Measurements from ENCODE around the gene HOXC10.

The HOXC10 gene

DNA sequence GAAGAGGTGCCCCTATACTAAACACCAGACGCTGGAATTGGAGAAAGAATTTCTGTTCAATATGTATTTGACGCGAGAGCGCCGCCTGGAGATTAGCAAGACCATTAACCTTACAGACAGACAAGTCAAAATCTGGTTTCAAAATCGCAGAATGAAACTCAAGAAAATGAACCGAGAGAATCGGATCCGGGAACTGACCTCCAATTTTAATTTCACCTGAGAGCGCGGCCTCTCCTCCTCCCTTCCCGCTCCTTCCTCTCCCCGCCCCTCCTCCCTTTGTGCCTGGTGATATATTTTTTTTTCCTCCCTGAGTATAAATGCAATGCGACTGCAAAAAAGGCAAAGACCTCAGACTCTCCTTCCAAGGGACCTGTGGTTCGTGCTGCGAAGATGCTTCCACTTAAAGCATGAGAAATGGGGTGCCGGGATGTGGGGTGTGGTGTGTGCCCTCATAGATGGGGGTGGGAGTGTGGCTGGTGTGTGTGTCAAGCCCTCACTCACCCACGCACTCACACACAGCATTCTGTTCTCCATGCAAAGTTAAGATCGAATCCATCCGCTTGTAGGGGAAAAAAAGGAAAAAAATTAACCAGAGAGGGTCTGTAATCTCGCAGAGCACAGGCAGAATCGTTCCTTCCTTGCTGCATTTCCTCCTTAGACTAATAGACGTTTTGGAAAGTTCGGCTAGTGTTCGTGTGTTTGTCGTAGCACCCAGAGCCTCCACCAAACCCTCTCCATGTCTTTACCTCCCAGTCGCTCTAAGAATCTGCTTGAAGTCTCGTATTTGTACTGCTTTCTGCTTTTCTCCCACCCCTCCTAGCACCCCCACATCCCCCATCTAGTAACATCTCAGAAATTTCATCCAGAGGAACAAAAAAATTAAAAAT is 4.5 kb downstream of the HOXC10 start:
- TF ChIP-seq PAX5 (IDR thresholded peaks at IDR 0.05; ENCODE audit: insufficient read depth, low read length, severe bottlenecking) (no peak), TAF1 (IDR thresholded peaks at IDR 0.05; ENCODE audit: low read depth, low read length) (no peak), POLR2AphosphoS5 (IDR thresholded peaks at IDR 0.05; ENCODE audit: low read depth, low read length) (no peak), SPI1 (IDR thresholded peaks at IDR 0.05; ENCODE audit: low read depth, low read length) (no peak), POU2F2 (IDR thresholded peaks at IDR 0.05; ENCODE audit: low read depth, low read length) (no peak), POLR2A (IDR thresholded peaks at IDR 0.05; ENCODE audit: low read depth, low read length) (no peak)
- FAIRE-seq, result peak; percentile 85
- no peak for DNase-seq (ENCODE audit: insufficient read length, low spot score)

DNA sequence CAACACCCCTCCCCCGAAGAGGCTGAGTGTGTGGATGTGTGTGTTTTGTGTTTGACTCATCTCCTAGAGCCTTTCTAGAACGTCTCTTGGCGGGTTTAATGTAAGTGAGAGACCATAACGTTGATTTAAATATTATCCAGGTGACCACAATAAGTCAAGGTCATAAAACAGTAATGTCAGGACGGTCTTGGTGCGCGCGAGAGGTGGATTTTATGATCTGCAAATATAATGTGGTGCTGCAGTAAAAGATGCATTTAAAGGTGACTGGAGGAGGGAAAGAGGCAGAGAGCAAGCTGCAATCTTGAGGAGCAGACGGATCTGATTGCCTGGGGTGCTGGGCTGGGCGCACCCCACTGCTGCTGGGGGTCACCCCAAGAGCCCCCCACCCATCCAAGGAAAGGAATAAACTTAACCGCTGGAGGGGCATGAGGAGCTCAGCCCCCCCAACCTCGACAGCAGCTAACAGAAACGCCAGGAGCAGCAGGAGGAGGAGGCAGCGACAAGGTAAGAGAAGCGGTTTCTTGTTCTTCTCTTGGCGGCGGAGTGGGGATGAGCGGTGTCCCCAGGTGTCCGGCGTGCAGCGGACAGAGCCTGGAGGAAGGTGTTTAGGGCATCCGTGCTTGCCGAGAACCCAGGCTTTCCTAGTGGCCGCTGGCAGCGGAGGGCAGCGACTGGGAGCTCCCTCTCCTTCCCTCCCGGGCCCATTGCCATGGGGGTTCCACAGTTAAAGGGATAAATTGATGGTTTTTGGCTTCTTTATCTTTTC is 5.5 kb downstream of the HOXC10 start:
- DNase-seq (ENCODE audit: insufficient read length, low spot score) (no peak), FAIRE-seq (no peak)
- TF ChIP-seq SPI1 (IDR thresholded peaks at IDR 0.05; ENCODE audit: low read depth, low read length) (no peak), PAX5 (IDR thresholded peaks at IDR 0.05; ENCODE audit: insufficient read depth, low read length, severe bottlenecking) (no peak), POLR2A (IDR thresholded peaks at IDR 0.05; ENCODE audit: low read depth, low read length) (no peak), TAF1 (IDR thresholded peaks at IDR 0.05; ENCODE audit: low read depth, low read length) (no peak), POU2F2 (IDR thresholded peaks at IDR 0.05; ENCODE audit: low read depth, low read length) (no peak)

DNA sequence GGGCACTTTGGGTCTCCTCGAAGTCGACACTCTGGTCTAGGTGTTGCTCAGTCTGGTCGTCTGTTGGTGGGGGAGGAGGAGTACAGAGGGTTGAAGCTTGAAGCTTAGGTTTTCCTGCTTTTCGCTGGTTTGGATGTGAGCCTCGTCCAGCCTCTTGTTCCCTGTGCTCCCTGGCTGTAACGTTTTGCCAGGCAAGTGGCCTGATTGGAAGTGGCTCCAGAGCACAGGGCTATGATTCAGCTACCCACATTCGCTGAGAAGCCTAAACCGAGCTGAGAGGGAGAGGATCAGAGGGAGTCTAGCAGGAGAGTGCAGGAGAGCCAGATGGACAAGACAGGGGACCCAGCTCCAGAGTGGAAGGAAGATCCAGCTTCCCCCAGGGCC is 6.1 kb downstream of the HOXC10 start:
- DNase-seq (ENCODE audit: insufficient read length, low spot score) (no peak), FAIRE-seq (no peak)
- TF ChIP-seq POLR2AphosphoS5 (IDR thresholded peaks at IDR 0.05; ENCODE audit: low read depth, low read length) (no peak), POU2F2 (IDR thresholded peaks at IDR 0.05; ENCODE audit: low read depth, low read length) (no peak), POLR2A (IDR thresholded peaks at IDR 0.05; ENCODE audit: low read depth, low read length) (no peak), PAX5 (IDR thresholded peaks at IDR 0.05; ENCODE audit: insufficient read depth, low read length, severe bottlenecking) (no peak), SPI1 (IDR thresholded peaks at IDR 0.05; ENCODE audit: low read depth, low read length) (no peak), TAF1 (IDR thresholded peaks at IDR 0.05; ENCODE audit: low read depth, low read length) (no peak)

DNA sequence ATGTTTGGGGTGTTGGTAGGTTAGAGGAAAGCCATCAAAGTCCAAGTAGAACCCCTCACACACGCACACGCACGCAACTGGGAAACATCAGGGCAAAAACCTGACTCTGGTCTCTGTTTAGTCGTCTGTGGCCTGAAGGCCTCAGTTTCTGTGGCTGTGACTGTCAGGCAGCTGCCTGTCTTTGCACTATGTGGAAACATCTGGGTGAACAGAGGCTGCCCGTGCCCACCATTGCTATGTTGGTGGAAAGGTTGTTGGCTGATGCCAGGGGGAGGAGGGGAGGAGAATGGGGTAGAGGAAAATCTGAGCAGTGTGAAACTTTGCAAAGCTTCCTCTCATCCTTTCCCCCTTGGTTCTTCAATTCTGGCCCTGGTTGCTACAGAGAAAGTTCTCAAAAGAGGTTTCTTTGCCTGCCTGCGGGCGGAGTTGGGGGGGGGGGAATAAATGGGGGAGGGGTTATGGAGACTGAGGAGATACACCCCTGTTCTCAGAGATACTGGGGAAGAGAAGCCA is 7.5 kb downstream of the HOXC10 start:
- FAIRE-seq (no peak), DNase-seq (ENCODE audit: insufficient read length, low spot score) (no peak)
- TF ChIP-seq TAF1 (IDR thresholded peaks at IDR 0.05; ENCODE audit: low read depth, low read length) (no peak), SPI1 (IDR thresholded peaks at IDR 0.05; ENCODE audit: low read depth, low read length) (no peak), POU2F2 (IDR thresholded peaks at IDR 0.05; ENCODE audit: low read depth, low read length) (no peak), POLR2AphosphoS5 (IDR thresholded peaks at IDR 0.05; ENCODE audit: low read depth, low read length) (no peak), PAX5 (IDR thresholded peaks at IDR 0.05; ENCODE audit: insufficient read depth, low read length, severe bottlenecking) (no peak), POLR2A (IDR thresholded peaks at IDR 0.05; ENCODE audit: low read depth, low read length) (no peak)

DNA sequence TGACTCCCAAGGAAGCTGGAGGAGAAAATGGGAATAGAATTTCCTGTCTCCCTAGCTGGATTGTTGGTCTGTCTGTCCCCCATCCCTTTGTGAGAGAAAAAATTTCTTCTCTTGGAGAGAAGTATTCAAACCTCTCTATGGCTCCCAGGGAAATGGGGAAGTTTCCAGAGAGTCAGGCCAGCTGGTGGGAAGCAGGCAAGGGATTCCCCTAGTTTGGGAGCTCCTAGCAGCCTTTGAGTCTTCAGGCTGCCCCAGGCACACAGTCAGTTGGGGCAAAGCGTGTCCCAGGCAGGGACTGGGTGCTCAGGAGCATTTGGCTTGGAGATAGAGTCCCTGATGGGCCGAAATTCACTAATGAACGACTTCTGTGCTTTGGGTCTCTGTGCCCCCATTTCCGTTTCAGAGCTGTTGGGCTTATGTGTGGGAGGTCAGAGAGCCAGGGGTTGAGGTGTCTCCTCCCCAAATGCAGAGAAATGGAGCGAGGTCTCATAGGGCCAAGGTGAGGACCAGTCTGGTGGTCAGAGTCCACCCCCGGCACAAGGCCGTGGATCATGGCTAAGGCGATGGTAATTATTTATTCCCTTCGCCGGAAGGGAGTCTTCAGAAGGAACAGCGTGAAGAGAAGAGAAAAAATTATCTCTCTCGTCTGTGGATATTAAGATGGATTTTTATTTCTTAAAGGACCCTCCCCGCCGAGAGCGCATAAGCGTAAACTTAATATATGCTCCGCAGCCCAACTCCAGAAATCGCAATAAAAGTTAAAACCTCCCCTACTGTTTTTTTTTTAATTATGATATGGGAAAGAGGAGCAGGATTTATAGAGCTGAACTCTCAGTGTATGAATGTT is 8.4 kb downstream of the HOXC10 start:
- FAIRE-seq (no peak), DNase-seq (ENCODE audit: insufficient read length, low spot score) (no peak)
- TF ChIP-seq POU2F2 (IDR thresholded peaks at IDR 0.05; ENCODE audit: low read depth, low read length) (no peak), SPI1 (IDR thresholded peaks at IDR 0.05; ENCODE audit: low read depth, low read length) (no peak), POLR2A (IDR thresholded peaks at IDR 0.05; ENCODE audit: low read depth, low read length) (no peak), PAX5 (IDR thresholded peaks at IDR 0.05; ENCODE audit: insufficient read depth, low read length, severe bottlenecking) (no peak), POLR2AphosphoS5 (IDR thresholded peaks at IDR 0.05; ENCODE audit: low read depth, low read length) (no peak), TAF1 (IDR thresholded peaks at IDR 0.05; ENCODE audit: low read depth, low read length) (no peak)

DNA sequence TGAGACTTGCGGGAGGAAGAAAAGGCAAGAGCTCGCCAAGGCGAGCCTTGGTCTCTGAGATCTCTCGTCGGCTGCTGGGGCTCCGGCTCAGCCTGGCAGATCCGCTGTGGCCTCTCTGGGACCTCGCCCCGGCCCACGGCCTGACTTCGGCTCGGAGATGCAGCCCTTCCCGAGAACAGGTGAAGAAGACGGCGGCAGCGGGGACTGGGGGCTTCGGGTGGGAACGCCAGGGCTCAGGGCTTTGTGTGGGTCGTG is 9.0 kb downstream of the HOXC10 start:
- FAIRE-seq (no peak), DNase-seq (ENCODE audit: insufficient read length, low spot score) (no peak)
- no peak for TF ChIP-seq PAX5 (IDR thresholded peaks at IDR 0.05; ENCODE audit: insufficient read depth, low read length, severe bottlenecking)
- TF ChIP-seq TAF1 (IDR thresholded peaks at IDR 0.05; ENCODE audit: low read depth, low read length), result no peak
- TF ChIP-seq POLR2A (IDR thresholded peaks at IDR 0.05; ENCODE audit: low read depth, low read length), result no peak
- no peak for TF ChIP-seq POU2F2 (IDR thresholded peaks at IDR 0.05; ENCODE audit: low read depth, low read length)
- no peak for TF ChIP-seq SPI1 (IDR thresholded peaks at IDR 0.05; ENCODE audit: low read depth, low read length)
- TF ChIP-seq POLR2AphosphoS5 (IDR thresholded peaks at IDR 0.05; ENCODE audit: low read depth, low read length), result no peak

DNA sequence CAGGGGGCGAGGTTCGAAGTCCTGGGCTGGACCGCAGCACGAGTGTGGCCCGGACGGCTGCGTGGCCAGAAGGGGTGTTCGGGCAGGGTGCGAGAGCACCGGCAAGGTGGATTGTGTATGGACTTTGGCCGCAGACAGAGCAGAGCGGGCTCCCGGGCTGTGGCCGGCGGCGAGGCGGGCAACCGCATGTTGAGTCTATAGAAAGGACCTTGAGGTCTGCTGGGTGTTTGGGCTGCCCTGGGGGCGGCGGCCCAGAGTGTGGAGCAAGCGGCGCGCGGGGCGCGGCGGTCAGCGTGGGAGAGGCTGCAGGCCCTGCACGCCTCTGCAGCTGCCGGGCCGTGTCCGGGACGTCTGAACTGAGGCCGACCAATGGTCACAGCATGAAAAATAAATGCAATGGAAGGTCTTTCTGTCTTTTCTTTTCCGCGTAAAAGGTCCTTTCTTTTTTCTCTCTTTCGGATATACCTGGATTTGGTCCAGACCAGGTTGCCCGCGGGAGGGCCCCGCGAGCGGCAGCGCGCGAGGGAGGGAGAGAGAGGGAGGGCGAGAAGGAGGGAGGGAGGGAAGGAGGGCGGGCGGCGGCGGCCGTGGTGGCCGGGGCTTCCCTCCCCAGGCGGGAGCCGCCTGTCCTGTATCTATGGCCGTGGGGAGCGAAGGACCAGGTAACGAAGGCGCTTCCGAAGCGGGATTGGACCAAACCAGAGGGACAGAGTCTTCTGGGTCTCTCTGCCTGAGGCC is 9.5 kb downstream of the HOXC10 start:
- DNase-seq (ENCODE audit: insufficient read length, low spot score) (no peak), FAIRE-seq (no peak)
- TF ChIP-seq SPI1 (IDR thresholded peaks at IDR 0.05; ENCODE audit: low read depth, low read length) (no peak), POLR2AphosphoS5 (IDR thresholded peaks at IDR 0.05; ENCODE audit: low read depth, low read length) (no peak), POU2F2 (IDR thresholded peaks at IDR 0.05; ENCODE audit: low read depth, low read length) (no peak), PAX5 (IDR thresholded peaks at IDR 0.05; ENCODE audit: insufficient read depth, low read length, severe bottlenecking) (no peak), POLR2A (IDR thresholded peaks at IDR 0.05; ENCODE audit: low read depth, low read length) (no peak), TAF1 (IDR thresholded peaks at IDR 0.05; ENCODE audit: low read depth, low read length) (no peak)

DNA sequence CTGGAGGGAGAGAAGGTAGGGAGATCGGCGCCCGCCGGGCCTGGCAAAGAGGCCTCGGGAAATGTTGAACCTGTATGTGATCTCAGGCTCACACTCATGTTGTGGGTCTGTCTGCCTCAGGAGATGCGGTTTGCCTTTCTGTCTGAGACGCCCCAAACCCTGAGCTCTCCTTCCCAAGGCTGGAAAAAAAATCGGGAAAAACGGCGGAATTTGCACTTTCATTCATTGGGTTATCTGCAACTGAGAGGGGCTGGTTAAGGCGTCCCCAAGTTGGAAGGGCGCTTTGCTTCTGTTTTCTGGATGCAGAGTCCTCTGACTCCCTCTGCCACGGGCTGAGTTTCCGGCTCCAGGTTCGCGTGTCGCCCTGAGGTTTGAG is 10.0 kb downstream of the HOXC10 start:
- no peak for FAIRE-seq

More for the DNA sequence above, 10.0 kb downstream of the HOXC10 start:
- no peak for DNase-seq (ENCODE audit: insufficient read length, low spot score)
- TF ChIP-seq SPI1 (IDR thresholded peaks at IDR 0.05; ENCODE audit: low read depth, low read length), result no peak
- TF ChIP-seq TAF1 (IDR thresholded peaks at IDR 0.05; ENCODE audit: low read depth, low read length), result no peak
- no peak for TF ChIP-seq POU2F2 (IDR thresholded peaks at IDR 0.05; ENCODE audit: low read depth, low read length)
- no peak for TF ChIP-seq PAX5 (IDR thresholded peaks at IDR 0.05; ENCODE audit: insufficient read depth, low read length, severe bottlenecking)
- TF ChIP-seq POLR2AphosphoS5 (IDR thresholded peaks at IDR 0.05; ENCODE audit: low read depth, low read length), result no peak
- no peak for TF ChIP-seq POLR2A (IDR thresholded peaks at IDR 0.05; ENCODE audit: low read depth, low read length)

Data from GM12891 (cell line).